GM21825 (cell line): ENCODE data around the gene TBC1D22A.

Experiments used
- ATAC-seq: cut with Tn5 transposase; IDR thresholded peaks from one replicate; pipeline ENCODE4 v1.9.1; 2021; ENCODE audit warnings: mild to moderate bottlenecking, moderate library complexity; ENCODE audit not compliant: unreplicated experiment

TBC1D22A gene

DNA sequence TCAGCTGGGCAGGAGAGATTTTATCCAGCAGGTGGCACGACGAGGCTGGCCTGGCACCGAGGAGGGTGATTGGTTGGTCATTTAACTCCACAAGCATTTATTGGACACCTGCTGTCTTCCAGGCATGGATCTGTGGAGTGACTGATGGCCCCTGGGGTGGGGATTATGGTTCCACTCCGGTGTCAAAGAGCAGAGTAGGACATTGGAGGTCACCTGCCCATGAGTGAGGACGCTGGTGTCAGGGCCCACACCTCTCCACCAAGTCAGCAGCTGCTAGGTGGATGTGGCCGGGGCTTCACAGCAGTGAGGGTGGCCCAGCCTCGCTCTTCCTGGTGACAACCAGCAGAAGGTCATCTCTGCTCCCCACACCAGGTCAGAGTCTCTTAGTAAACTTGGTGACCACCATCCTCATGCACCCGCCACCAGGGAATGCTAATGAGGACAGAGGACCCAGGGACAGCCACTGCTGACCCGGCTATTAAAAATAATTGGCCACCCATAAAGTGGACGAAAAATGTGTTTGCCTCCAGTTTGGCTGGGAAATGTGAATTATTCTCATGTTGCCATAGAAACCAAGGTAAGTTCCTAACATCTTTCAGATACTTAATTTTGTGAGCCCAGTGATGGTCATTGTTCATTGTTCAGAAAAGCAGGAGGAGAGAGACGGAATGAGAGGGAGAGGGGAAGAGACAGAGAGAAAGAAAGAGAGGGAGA is 428.7 kb downstream of the TBC1D22A start:
- ATAC-seq, result no peak

DNA sequence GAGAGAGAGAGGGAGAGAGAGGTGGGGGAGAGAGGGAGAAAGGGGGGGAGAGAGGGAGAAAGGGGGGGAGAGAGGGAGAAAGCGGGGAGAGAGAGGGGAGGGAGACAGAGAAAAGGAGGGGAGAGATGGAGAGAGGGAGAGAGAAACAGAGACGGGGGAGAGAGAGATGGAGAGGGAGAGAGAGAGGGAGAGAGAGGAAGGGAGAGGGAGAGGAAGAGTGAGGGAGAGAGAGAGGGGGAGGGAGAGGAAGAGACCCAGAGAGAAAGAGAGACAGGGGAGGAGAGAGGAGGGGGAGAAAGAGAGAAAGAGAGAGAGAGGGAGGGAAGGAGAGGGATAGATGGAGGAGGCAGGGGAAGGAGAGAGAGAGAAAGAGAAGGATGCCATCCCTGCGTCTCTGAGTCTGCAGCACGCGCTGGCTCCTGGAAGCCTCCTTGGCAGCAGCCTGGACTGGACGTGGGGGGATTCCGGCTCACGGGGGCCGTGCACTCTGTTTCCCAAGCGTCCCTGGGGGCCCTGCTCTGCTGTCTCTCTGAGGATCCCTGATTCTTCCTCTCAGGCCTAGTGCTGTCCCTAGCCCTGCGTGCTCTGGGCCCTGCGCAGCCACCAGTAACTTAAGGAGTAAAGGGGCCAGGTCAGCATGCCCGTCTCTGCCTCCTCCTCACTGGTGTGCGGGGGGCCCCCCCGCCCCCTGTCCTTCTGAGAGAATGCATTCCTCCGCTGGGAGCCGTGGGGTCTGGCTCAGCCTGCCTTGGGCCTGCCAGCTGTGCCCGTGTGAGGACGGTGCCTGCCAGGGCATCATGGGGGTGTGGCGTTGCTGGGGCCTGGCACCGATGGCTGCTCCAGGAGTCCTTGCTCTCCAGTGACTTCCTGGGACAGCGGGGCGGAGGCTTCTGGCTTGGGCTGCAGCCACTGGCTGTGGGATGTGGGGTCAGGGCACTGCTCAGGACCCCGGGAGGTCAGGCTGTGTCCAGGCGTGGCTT is 429.5 kb downstream of the TBC1D22A start:
- ATAC-seq, result no peak

DNA sequence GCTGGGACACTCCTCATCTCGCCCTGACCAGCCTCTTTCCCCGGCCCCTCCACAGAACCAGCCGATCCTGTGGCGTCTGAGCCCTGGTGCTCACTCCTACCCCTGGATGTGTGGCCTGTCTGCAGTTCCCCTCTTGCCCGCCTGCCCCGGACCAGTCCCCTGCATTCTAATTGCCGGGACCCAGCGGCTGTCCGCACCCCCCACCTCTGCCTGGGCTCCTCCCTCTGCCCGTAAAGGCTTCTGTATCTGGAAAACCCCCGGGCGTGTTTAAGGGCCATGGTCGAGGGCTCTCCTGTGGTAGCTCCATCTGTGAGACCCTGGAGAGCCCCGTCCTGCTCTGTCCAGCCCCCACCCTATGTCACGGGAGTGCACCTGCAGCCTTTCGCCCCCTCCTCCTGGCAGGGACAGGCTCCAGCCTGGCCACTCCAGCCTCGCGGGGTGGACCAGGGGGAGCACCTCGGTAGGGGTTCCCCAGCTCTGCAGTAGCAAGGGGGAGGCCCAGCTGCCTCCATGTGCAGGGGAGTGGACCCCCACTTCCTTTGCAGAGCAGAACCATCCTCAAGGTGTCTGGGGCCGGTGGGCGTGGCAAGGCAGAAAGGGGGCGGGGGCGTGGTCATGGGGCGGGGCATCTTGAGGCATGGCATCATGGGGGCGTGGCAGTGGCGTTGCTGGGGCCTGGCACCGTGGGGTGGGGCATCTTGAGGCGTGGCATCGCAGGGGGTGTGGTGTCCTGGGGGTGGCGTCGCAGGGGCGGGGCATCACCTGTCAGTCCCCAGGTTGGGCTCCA is 430.4 kb downstream of the TBC1D22A start:
- no peak for ATAC-seq

DNA sequence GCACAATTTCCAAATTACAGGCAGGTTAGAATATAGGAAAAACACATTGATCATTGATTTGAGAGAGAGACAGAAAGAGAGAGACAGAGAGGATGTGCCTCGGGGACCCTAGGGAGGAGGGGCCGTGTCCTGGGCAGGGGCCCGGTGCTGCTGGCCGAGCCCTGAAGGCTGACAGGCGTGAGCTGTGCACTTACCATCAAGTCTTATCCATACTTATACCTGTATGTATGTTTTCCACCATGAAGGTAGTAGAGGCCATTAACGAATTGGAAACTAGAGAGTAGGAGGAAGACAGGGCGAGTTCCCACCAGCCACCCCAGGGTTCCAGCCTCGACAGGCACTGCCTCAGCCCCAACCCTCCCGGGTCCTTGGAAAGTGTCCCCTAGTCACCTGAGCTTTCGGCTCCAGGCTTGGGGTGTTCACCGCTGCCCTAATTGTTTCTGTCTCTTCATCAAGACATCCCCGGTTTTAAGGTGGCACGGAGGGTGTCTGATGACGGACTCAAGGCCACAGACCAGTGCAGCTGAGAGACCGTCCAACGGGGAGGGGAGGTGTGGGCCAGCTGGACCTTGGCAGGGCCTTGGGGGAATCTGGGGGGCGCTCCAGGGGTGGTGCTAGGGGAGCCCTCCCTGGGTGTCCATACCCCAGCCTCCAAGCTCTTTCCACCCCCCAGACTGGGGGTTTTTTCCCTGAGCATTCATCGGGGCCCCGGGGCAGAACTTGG is 431.3 kb downstream of the TBC1D22A start:
- ATAC-seq, result no peak

DNA sequence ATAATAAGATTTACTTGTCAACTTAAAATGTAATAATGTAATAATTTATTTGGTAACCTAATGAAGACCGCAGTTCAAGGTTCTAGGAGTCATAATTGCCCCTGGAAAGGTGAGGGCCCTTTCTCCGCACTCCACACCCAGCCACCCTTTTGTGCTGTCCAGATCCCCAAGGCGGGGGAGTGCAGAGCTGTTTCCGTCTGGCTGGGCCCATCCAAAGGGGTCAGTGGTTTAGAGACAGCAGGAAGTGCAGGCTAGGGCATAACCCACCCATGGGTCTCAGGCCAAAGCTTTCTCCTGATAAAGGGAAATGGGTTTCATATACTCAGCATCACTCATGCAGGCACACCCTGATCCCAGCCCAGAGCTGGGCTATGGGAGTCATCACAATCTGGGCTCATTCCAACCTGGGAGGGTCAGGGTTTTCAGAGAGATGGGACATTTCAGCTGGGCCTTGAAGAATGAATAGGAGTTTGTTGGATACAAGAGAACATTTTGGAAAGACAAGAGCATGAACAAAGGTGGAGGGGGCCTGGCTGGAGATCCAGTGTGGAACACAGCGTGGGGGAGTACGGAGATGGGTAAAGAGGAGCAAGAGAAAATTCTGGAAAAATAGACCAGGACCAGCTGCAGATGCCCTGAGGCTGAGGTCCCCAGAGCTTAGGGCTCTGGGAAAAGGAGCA is 432.2 kb downstream of the TBC1D22A start:
- ATAC-seq, result no peak

DNA sequence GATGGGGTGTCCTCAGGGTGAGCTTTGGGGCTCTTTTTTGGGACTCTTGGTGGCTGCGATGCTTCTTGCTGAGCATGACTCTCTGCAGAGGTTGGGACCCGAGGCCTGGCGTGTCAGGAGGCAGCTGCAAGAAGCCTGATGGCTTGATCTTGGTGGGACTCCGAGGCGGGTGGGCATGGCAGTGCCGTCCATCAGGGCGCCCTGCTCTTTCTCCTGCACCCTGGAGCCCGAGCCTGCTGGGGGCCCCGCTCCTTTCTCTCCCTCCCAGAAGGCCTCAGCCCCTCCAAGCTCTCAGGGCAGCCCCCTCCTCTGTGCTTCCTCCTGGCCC is 432.7 kb downstream of the TBC1D22A start:
- no peak for ATAC-seq

DNA sequence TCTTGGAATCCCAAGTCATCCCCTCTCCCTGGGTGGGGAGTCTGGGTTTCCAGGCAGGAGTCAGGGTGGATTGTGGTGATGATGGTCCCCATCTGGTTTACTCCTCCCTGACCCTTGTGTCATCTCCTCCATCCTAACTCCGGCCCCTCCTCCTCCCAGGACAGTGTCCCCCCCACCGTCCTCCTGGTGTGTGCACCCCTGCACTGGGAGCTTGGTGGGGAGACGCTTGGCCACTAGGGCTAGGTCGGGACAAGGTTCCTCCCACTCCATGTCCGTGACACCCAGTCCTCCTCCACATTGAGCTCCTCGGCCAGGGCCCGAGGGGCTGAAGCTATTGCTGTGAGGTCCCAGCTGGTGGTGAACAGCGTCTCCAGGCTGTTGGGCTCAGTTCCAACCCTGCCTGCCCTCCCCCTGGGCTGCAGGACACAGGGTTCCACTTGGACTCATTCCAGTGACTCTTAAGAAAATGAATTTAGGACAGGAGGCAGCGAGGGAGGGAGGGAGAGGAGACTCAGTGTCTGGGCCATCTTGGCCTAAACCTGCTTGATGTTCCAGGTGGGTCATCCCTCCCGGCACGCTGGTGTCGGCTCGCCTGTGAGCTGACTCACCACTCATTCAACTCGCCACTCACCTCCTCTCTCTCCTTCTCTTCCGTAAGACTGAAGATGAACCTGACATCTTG is 433.2 kb downstream of the TBC1D22A start:
- ATAC-seq, result no peak

DNA sequence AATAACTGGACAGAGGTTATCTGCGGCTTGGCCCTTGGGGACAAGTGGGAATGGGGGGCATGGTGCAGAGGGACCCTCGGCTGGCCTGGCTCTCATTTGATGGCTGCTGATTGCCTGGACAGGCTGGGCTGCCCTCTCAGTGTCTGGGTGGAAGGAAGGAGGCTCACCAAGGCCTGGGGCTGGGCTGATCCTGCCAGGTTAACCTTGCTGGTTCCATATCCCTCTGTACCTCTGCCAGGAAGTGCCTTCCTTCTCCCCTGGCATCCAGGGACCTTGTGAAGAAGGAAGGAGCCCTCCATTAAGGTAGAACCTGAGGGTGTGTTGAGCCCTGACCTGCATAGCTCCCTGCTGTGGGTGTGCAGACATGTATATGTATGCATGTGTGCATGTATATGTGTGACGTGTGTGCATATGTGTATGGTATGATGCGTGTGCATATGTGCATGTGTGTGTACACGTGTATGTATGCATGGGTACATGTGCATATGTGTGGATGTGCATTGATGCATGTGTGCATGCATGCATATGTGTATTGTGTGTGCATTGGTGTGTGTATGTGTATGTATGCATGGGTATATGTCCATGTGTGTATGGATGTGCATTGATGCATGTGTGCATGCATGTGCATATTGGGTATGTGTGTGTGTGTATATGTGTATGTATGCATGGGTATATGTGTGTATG is 433.9 kb downstream of the TBC1D22A start:
- ATAC-seq, result no peak

DNA sequence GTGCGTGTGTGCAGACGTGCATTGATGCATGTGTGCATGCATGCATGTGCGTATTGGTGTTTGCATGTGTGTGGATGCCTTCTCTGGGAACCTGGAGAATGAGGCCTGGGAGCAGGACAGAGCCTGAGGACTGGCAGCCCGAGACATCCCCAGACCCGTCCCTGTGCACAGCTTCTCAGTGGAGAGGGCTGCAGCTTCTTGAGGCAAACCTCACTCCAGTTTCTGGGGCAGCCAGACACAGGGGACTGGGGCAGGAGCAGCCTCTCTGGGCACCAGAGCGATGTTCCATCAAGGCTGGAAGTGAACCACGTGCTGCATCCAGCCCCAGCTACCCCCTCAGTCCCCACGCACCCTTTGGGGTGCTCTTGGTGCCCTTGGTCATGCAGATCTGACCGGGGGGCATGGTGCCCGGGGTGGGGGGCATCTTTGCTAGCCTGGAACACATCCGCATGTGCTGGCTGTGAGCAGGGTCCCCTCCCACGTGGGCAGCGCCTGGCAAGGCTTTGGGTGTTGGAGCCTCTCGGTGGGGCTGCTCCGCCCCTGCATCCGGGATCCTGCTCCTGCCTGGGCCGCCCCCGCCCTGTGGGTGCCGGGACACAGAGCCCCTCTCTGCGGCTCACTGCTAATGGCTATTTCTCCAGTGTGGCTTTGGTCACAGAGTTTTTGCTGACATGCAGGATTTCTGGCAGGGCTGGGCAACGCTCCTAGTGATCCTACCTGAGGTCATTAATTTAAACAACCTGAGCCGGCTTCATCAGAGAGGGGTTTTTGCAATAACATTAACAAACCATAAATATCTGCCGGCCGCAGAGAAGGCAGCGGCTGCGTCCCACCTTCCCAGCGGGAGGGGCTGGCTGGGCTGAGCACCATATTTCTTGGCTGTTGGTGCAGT is 434.7 kb downstream of the TBC1D22A start:
- ATAC-seq, result no peak

DNA sequence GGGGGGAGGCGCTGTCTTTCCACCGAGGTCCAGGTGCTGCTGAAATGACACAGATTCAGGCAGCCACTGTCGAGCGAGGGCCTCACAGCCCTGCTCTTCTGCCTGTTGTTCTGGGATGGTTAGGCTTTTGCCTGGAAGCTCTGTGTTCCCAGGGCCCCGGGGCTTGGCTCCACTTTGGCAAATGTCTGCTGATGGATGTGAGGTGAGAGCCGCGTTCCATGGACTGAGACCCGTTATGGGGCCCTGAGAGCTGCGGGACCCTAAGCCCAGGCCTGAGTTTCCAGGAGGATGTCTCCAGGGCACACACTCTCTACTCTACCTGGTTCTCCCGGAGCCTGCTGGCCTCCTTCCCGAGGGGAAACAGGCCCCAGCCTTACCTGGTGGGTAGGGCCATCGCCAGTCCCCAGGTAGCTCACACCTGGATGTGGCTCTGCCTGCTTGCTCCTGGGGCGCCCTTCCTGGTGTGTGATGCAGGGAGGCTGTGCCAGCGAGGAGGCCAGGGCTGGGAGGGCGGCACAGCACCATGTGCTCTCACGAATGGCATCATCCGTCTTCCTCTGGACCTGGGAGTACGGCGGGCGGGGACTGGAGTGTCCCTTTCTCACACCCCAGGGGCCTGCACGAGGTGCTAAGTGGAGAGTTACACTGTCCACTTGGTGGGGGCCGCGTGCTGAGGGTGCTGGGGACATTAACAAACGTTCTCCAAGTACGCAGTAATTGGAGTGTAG is 435.5 kb downstream of the TBC1D22A start:
- ATAC-seq, result no peak

DNA sequence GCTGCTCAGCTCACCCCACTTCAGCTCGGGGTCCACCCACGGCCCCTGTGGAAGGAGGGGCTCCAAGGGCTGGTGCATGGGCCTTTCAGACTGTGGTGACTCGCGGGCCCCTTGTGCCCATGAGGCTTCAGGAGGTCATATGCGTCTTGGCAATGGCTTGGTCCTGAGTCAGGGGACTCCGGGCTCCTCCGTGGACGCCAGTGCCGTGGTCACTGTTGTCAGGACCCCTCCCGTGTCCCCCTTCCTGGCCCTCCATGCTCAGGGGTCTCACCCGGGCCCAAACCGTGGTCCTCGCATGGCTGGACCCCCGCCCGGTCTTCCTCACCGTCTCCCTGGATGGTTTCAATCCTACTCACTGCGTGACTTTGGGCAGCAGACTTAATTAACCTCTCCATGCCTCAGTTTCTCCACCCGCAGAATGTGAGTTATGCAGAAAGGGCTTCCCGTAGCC is 436.4 kb downstream of the TBC1D22A start:
- no peak for ATAC-seq

DNA sequence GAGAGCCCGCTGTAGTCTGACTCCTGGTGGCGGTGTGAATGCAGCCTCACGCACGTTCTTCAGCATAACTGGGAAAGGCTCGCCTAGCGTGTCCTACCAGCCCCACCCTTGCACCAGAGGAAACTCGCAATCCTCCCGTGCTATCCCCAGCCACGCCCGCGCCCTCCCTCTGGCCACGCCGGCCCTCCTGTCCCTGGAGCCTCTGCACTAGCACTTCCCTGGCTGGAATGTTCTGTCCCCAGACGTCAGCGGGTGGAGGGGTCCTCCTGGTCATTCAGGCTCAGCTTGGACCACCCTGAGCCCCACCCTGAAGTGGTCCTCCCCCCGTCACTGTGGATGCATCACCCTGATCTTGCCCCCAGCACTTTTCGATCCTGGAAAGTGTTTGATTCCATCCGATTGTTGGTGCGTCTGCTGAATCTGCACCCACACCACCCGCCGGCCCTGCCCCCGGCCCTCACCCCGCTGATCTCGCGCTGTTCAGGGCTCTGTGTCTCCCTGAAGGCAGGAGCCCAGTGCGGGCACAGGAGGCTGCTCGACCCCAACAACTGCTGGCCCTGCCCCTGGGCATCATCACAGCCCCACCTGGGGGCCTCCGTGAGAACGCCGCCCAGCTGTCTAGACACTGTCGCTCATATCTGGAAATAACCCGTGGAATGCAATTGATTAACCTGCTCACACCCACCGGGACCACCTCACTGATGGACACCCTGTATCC is 437.0 kb downstream of the TBC1D22A start:
- no peak for ATAC-seq

DNA sequence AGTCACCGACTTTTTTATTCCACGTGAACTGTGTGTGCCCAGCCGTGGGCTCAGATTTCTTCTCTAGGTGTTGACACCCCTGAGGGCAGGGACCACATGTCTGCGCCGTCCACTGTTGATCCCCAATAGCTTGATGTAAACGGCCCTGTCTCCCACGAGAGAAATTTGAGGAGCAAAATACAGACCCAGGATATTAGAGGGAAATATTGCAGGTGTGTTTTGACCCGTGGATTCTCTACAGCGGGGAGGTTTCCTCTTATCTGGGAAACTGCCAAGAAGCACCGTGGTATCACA is 437.5 kb downstream of the TBC1D22A start:
- ATAC-seq, result no peak

DNA sequence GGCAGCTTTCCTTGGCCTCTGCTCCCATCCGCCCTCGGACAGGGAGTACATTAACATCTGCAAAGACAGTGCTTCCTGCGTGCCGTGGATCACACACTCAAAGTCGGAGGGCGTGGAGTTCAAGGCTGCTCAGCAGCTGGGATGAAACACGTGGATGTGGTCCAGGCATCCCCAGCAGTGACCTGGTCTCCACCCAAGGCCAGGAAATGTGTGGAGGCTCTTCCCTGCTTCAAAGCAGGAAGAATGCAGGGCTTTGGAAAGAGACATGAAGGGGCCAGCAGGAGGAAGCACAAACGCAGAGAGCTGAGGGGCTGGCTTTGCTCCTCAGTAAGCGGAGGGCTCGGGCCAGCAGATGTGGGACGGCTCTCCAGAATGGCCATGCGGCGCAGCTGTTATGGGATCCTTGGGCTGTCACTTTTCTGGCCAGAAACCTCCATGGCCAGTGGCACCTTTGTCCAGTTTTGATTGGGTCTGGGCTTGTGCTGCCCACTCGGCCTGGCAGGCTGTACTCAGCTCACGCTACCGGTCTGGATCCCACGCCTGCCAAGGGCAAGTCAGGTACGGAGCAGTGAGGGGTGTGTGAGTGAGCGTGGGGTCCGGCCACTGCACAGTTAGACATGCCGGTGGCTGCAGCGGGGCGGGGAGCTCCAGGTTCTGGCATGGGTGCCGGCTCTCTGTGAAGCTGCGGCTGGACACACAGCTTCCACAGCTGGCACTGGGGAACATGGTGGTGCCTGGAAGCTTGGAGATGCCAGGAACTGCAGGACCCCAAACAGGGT is 438.0 kb downstream of the TBC1D22A start:
- ATAC-seq, result no peak

DNA sequence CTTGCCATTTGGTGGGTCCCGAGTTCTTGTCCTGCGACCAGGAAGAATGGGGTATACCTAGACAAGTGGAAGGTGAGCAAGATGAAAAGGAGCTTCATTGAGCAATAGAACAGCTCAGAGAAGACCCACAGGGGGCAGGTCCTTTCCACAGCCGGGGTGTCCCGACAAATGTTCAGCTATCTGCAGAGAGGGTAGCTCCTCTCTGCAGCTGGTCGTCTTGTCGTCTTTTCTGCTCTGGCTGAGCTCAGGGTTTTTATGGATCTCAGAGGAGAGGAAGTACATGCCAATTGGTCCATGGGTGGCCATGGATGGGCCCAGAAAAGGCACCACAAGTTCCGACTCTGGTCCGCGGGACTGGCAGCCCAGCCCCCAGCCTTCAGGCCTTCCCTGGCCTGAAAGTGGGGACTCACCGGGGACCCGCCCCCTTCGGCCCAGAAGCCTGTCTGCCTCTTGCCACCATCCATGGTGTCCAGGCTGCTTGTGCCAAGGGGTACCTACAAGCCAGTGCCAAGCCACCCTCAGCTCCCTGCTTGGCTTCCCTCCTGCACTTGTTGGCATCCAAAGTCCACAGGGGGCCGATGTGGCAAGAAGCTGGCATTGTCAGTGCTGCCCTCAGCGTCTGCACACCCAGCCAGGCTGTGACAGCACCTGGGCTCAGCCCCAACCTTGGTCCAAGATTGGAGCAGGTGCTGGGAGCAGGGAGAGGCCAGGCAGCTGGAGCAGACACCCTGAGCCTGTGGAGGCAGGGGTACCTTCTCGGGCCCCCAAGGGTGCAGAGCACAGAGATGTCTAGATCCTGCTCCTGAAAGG is 438.9 kb downstream of the TBC1D22A start:
- ATAC-seq, result no peak
